SJCRH30 (cell line): ENCODE measurements around the gene GPC6. TPM values are rescaled to one million over a fixed set of nuclear protein-coding genes. Genes with fewer than 3 reads are reported as not detected.

ENCODE experiments used
- DNase-seq, 2 experiments: peaks; one replicate each; pipeline ENCODE4 v3.0.0-alpha.2; 2015 to 2020
- H3K27ac ChIP-seq: fragments of 250-450 bp; sonication (Bioruptor Pico); 2 replicates; pipeline ENCODE4 v1.5.1; 2020; ENCODE audit warnings: mild to moderate bottlenecking, moderate library complexity
- H3K27me3 ChIP-seq: fragments of 250-450 bp; sonication (Bioruptor Pico); 2 replicates; pipeline ENCODE4 v1.5.1; 2020; ENCODE audit warnings: mild to moderate bottlenecking, moderate library complexity
- H3K36me3 ChIP-seq: fragments of 250-450 bp; sonication (Bioruptor Pico); 2 replicates; pipeline ENCODE4 v1.5.1; 2020; ENCODE audit warnings: mild to moderate bottlenecking, moderate library complexity
- H3K4me1 ChIP-seq: fragments of 250-450 bp; sonication (Bioruptor Pico); 2 replicates; pipeline ENCODE4 v1.5.1; 2020; ENCODE audit warnings: mild to moderate bottlenecking, moderate library complexity
- H3K4me3 ChIP-seq: fragments of 250-450 bp; sonication (Bioruptor Pico); 2 replicates; pipeline ENCODE4 v1.5.1; 2020; ENCODE audit warnings: mild to moderate bottlenecking, moderate library complexity
- H3K9me3 ChIP-seq: fragments of 250-450 bp; sonication (Bioruptor Pico); replicated peaks from 2 replicates; pipeline ENCODE4 v1.5.1; 2020; ENCODE audit warnings: mild to moderate bottlenecking, moderate library complexity
- total RNA-seq: library from RNA; depleted of rRNA; stranded (reverse); fragments of >200 nt; shearing (Covaris generic); gene quantifications from 2 replicates; pipeline ENCODE4 v1.2.3, GENCODE V29; 2014

Gene GPC6
- total RNA-seq, 1 experiment from 2014 or later, result 21.1 TPM

- H3K4me3 ChIP-seq, result no peak overlapping the region
- no peak for DNase-seq
- no peaks in the 10 kb centered on the region for H3K9me3 ChIP-seq
Observed at GRCh38 chr13:94431574-94431973, 1205.0 kb downstream of the GPC6 start.

DNA sequence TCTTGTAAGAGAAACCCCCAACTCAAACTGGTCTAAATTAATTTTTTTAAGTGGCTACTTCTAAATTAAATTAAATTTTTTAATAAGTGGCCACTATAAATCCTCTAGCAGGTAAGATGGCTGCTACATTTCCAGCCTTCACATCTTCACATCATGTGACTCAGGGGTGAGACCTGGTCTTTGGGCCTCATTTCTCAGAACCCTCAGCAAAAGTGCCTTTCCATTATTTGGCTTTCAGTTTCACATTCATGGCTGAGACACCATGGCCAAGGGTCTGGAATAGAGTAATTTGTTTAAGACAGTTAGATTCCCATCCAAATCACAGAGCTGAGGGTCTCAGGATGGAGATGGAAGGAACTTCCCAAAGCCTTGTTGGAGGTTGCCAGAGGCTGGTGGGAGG is 1205.4 kb downstream of the GPC6 start:
- DNase-seq, result no peak
- no peak overlapping the region for H3K27ac ChIP-seq

More at GRCh38 chr13:94431574-94431973, 1205.0 kb downstream of the GPC6 start:
- no peaks in the 10 kb centered on the region for H3K4me1 ChIP-seq
- H3K27ac ChIP-seq, result no peak overlapping the region
- no peaks in the 10 kb centered on the region for H3K36me3 ChIP-seq
- H3K27me3 ChIP-seq, result no peaks in the 10 kb centered on the region

DNA sequence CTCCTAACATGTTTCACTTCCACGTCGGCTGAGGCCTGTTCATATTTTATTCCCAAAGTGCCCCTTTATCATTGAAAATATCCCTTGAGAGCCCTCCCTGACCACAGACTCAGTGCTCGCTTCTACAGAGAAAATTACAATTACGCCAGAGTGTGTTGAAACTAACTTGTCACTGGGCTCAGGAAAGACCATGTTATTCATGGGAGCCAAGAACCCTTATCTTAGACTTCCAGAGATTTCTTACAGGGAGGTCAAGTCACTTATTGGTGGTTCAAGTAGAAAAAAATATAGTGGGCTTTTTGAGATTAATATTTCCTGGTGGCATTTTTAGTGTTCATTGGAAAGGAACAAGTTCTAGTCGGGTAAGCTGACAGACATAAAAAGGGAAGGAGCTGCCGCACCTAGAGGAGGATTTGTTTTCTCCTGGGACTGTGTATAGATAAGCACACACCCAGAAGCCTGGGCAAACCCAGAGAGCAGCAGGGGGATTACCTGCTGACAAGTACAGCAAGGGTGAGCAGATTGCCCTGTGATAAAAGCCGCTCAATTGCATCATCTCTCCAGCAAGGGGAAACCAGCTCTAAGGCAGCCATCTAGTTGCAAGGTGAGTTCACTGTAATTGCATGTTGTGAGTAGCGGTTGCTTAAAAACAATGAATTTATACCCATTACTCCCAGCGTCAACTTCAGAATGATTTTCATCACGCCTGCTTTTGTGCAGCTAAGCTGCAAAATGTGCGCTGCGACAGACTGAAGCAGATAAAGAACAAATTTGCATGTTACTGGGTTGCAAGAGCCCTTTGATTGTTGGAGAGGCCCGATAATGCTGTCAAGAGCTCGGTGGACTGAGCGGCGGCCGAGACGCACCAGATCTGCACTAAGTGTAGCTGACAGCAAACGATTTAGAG is 1206.7 kb downstream of the GPC6 start:
- Histone ChIP-seq H3K27ac (no peak overlapping the region), H3K4me3 (no peak overlapping the region), H3K4me1 (no peaks in the 10 kb centered on the region), H3K27me3 (no peaks in the 10 kb centered on the region), H3K36me3 (no peaks in the 10 kb centered on the region), H3K9me3 (no peaks in the 10 kb centered on the region)
- no peak for DNase-seq

More for the DNA sequence above, 1205.4 kb downstream of the GPC6 start:
- Histone ChIP-seq H3K27me3 (no peaks in the 10 kb centered on the region), H3K4me3 (no peak overlapping the region), H3K9me3 (no peaks in the 10 kb centered on the region), H3K36me3 (no peaks in the 10 kb centered on the region), H3K4me1 (no peaks in the 10 kb centered on the region)

- Histone ChIP-seq H3K27ac (no peak overlapping the region), H3K4me1 (no peaks in the 10 kb centered on the region), H3K27me3 (no peaks in the 10 kb centered on the region), H3K36me3 (no peaks in the 10 kb centered on the region), H3K4me3 (no peak overlapping the region), H3K9me3 (no peaks in the 10 kb centered on the region)
- peak in 1 of 2 experiments; percentile 68 for DNase-seq
Observed at GRCh38 chr13:94435604-94436226, 1209.1 kb downstream of the GPC6 start.

DNA sequence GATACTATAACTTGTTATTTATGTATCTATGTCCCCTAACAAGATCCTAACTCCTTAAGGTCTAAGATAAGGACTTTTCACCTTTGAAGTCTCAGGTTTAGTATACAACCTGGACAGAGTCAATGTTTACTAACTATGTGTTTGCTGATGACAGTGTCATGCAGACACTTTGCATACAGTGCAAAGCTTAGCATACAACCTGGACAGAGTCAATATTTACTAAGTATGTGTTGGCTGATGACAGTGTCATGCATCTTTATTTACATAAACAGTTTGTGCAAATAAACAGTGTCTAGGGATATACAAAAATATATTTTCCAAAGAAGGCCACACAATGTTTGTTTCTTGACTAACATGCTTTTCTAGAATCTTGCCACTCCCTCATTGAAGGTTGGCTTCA is 1218.2 kb downstream of the GPC6 start:
- Histone ChIP-seq H3K27ac (no peak overlapping the region), H3K4me1 (no peaks in the 10 kb centered on the region), H3K27me3 (no peaks in the 10 kb centered on the region), H3K9me3 (no peaks in the 10 kb centered on the region), H3K4me3 (no peak overlapping the region), H3K36me3 (no peaks in the 10 kb centered on the region)
- no peak for DNase-seq

DNA sequence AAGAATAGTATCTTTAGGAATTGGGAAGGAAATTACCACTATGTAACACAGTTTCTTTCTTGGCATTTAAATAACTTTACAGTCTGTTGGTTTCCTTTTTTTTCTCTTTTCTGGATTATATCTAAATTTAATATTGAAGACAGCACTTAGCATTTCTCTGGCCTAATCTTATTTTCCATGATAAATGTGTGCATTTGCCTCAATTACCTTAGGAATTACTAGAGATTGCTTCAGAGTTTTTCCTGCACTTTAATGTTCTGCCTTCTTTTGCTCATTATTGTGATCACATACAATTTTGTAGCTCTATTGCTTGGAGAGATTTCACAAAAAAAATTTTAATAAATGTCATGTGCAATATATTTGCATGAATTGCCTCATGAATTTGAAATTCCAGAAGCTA is 1227.7 kb downstream of the GPC6 start:
- no peak overlapping the region for H3K27ac ChIP-seq

GRCh38 chr13:94454906-94455305 is 1228.3 kb downstream of the GPC6 start:
- DNase-seq, result no peak
- no peaks in the 10 kb centered on the region for H3K9me3 ChIP-seq
- H3K36me3 ChIP-seq, result no peaks in the 10 kb centered on the region
- no peaks in the 10 kb centered on the region for H3K27me3 ChIP-seq
- no peaks in the 10 kb centered on the region for H3K4me1 ChIP-seq
- no peak overlapping the region for H3K27ac ChIP-seq
- no peak overlapping the region for H3K4me3 ChIP-seq

More for the DNA sequence above, 1227.7 kb downstream of the GPC6 start:
- Histone ChIP-seq H3K9me3 (no peaks in the 10 kb centered on the region), H3K27me3 (no peaks in the 10 kb centered on the region), H3K4me3 (no peak overlapping the region), H3K4me1 (no peaks in the 10 kb centered on the region), H3K36me3 (no peaks in the 10 kb centered on the region)
- no peak for DNase-seq

GRCh38 chr13:94455414-94455813 is 1228.8 kb downstream of the GPC6 start:
- DNase-seq, result no peak
- Histone ChIP-seq H3K4me1 (no peaks in the 10 kb centered on the region), H3K36me3 (no peaks in the 10 kb centered on the region), H3K4me3 (no peak overlapping the region), H3K27ac (no peak overlapping the region), H3K9me3 (no peaks in the 10 kb centered on the region), H3K27me3 (no peaks in the 10 kb centered on the region)
